H1 (cell line): ENCODE results near the gene PFDN1. TPM values are rescaled to one million over a fixed set of nuclear protein-coding genes. Genes with fewer than 3 reads are reported as not detected.
A peak's percentile ranks its signal among the peaks of the same experiment; 100 is the strongest.

Experiments used
- CTCF ChIA-PET: fragments of 300-600 bp; sonication (Branson Sonifier 250); formaldehyde crosslinking; loops from one replicate; lab custom pipeline; 2021; ENCODE audit not compliant: partially characterized antibody; lab: Charles Lee
- POLR2A ChIA-PET: fragments of 300-600 bp; sonication (Branson Sonifier 250); formaldehyde crosslinking; loops from one replicate; lab custom pipeline; 2021; ENCODE audit warnings: inconsistent platforms; ENCODE audit not compliant: partially characterized antibody; lab: Charles Lee
- DNase-seq, 2 experiments: peaks; one replicate each; pipeline versions ENCODE4 v3.0.0 to v3.0.0-alpha.2; 2010 to 2022; ENCODE audit warnings: low spot score in 2 of 2, low read depth in 1 of 2, mixed read lengths in 1 of 2
- FAIRE-seq: peaks from 2 replicates; lab custom pipeline; 2011; peaks lifted over from hg19 to GRCh38; lab: Jason Lieb, UNC
- H2AFZ ChIP-seq: 2 replicates; pipeline ENCODE4 v1.8.1; 2012; ENCODE audit warnings: low read length, inconsistent platforms
- H2AK5ac ChIP-seq: 2 replicates; pipeline ENCODE4 v1.6.1; 2013; ENCODE audit warnings: low read depth, low read length
- H2BK120ac ChIP-seq: replicated peaks from 2 replicates; pipeline ENCODE3; 2013; ENCODE audit warnings: low read depth, low read length, inconsistent platforms
- H2BK12ac ChIP-seq: 2 replicates; pipeline ENCODE4 v1.6.1; 2013; ENCODE audit warnings: low read depth, low read length
- H2BK15ac ChIP-seq: 2 replicates; pipeline ENCODE4 v1.6.1; 2013; ENCODE audit warnings: low read length
- H2BK20ac ChIP-seq: 2 replicates; pipeline ENCODE4 v1.6.1; 2013; ENCODE audit warnings: low read length
- H2BK5ac ChIP-seq: 2 replicates; pipeline ENCODE4 v1.6.1; 2013; ENCODE audit warnings: low read depth, low read length
- H3K14ac ChIP-seq: 2 replicates; pipeline ENCODE4 v1.6.1; 2013; ENCODE audit warnings: inconsistent platforms; ENCODE audit not compliant: insufficient read length
- H3K18ac ChIP-seq: 2 replicates; pipeline ENCODE4 v1.6.1; 2013; ENCODE audit warnings: low read length; ENCODE audit errors: extremely low read depth
- H3K23ac ChIP-seq: 2 replicates; pipeline ENCODE4 v1.6.1; 2013; ENCODE audit warnings: inconsistent platforms; ENCODE audit not compliant: insufficient read length
- H3K23me2 ChIP-seq: 2 replicates; pipeline ENCODE4 v1.6.1; 2013; ENCODE audit warnings: low read depth, low read length
- H3K27ac ChIP-seq: 2 replicates; pipeline ENCODE4 v1.6.1; 2011; ENCODE audit warnings: low read depth, low read length, inconsistent platforms
- H3K27me3 ChIP-seq, 4 experiments: replicated peaks in 1 of 4; 1 replicate in 1 of 4; 2 replicates in 3 of 4; pipeline versions ENCODE4 v1.6.1 to v1.8.1; 2011 to 2013; ENCODE audit warnings: low read length in 3 of 4, mild to moderate bottlenecking in 3 of 4, inconsistent platforms in 2 of 4, mixed read lengths in 2 of 4, moderate library complexity in 1 of 4; ENCODE audit not compliant: control insufficient read depth in 3 of 4, insufficient read depth in 3 of 4; ENCODE audit errors: extremely low read depth in 1 of 4
- H3K36me3 ChIP-seq, 4 experiments: 2 replicates each; pipeline versions ENCODE4 v1.6.1 to v1.8.1; 2011 to 2013; ENCODE audit warnings: mild to moderate bottlenecking in 4 of 4, low read length in 3 of 4, moderate library complexity in 2 of 4, control low read depth in 1 of 4, inconsistent platforms in 1 of 4; ENCODE audit not compliant: insufficient read depth in 4 of 4, control insufficient read depth in 2 of 4
- H3K4ac ChIP-seq: replicated peaks from 2 replicates; pipeline ENCODE3; 2013; ENCODE audit warnings: low read length, low read depth, mixed read lengths, inconsistent platforms; ENCODE audit not compliant: insufficient read length
- H3K4me1 ChIP-seq, 4 experiments: replicated peaks in 1 of 4; 1 replicate in 1 of 4; 2 replicates in 3 of 4; pipeline versions ENCODE4 v1.6.1 to v1.8.1; 2011 to 2013; ENCODE audit warnings: low read length in 3 of 4, inconsistent platforms in 2 of 4, mixed read lengths in 1 of 4; ENCODE audit not compliant: insufficient read depth in 4 of 4, control insufficient read depth in 3 of 4
- H3K4me2 ChIP-seq, 2 experiments: 2 replicates each; pipeline versions ENCODE4 v1.6.1 to v1.8.1; 2011 to 2013; ENCODE audit warnings: low read depth in 2 of 2, low read length in 2 of 2, control low read depth in 1 of 2, inconsistent platforms in 1 of 2, mild to moderate bottlenecking in 1 of 2; ENCODE audit not compliant: insufficient read depth in 1 of 2
- H3K4me3 ChIP-seq, 4 experiments: fragments of 200-600, 300-600 bp in 1 of 4; sonication (generic), shearing (Covaris generic), sonication (Bioruptor Twin) in 1 of 4; 2 replicates each; pipeline versions ENCODE4 v1.5.1 to v1.8.1; 2011 to 2016; ENCODE audit warnings: low read length in 4 of 4, low read depth in 3 of 4, control low read depth in 2 of 4, inconsistent platforms in 2 of 4, mild to moderate bottlenecking in 2 of 4, mixed read lengths in 1 of 4, moderate library complexity in 1 of 4; ENCODE audit not compliant: insufficient read depth in 2 of 4; ENCODE audit errors: extremely low read depth in 1 of 4
- H3K56ac ChIP-seq: replicated peaks from 2 replicates; pipeline ENCODE3; 2013; ENCODE audit warnings: low read depth, mild to moderate bottlenecking, mixed read lengths, low read length, inconsistent platforms; ENCODE audit not compliant: insufficient read length
- H3K79me1 ChIP-seq: 2 replicates; pipeline ENCODE4 v1.6.1; 2013; ENCODE audit warnings: low read depth, low read length, control low read depth
- H3K79me2 ChIP-seq, 2 experiments: 2 replicates each; pipeline versions ENCODE4 v1.6.1 to v1.8.1; 2012 to 2013; ENCODE audit warnings: low read length in 2 of 2, mild to moderate bottlenecking in 2 of 2, inconsistent platforms in 1 of 2; ENCODE audit not compliant: insufficient read depth in 2 of 2, control insufficient read depth in 1 of 2
- H3K9ac ChIP-seq, 4 experiments: replicated peaks in 1 of 4; 1 replicate in 1 of 4; 2 replicates in 3 of 4; pipeline versions ENCODE4 v1.6.1 to v1.8.1; 2011 to 2013; ENCODE audit warnings: low read depth in 3 of 4, low read length in 3 of 4, control low read depth in 2 of 4, mild to moderate bottlenecking in 2 of 4, moderate library complexity in 2 of 4, inconsistent platforms in 1 of 4; ENCODE audit errors: extremely low read depth in 1 of 4
- H3K9me3 ChIP-seq, 2 experiments: 2 replicates each; pipeline versions ENCODE4 v1.6.1 to v1.8.1; 2012 to 2013; ENCODE audit warnings: mild to moderate bottlenecking in 2 of 2, moderate library complexity in 2 of 2, control low read depth in 1 of 2, inconsistent platforms in 1 of 2, low read depth in 1 of 2, low read length in 1 of 2, mixed read lengths in 1 of 2; ENCODE audit not compliant: insufficient read depth in 2 of 2
- H4K20me1 ChIP-seq, 2 experiments: replicated peaks in 1 of 2; 2 replicates each; pipeline versions ENCODE3 to v1.8.1; 2011 to 2013; ENCODE audit warnings: inconsistent platforms in 2 of 2, low read length in 2 of 2, mild to moderate bottlenecking in 1 of 2; ENCODE audit not compliant: insufficient read depth in 2 of 2, control insufficient read depth in 1 of 2
- H4K5ac ChIP-seq: 2 replicates; pipeline ENCODE4 v1.6.1; 2013; ENCODE audit warnings: low read length, low read depth, mixed read lengths, inconsistent platforms; ENCODE audit not compliant: insufficient read length
- H4K8ac ChIP-seq: 2 replicates; pipeline ENCODE4 v1.8.0; 2013; ENCODE audit warnings: mild to moderate bottlenecking, moderate library complexity, low read length, inconsistent platforms; ENCODE audit not compliant: insufficient read depth; ENCODE audit errors: extremely low read depth
- H4K91ac ChIP-seq: replicated peaks from 2 replicates; pipeline ENCODE3; 2013; ENCODE audit warnings: low read length, mixed read lengths, inconsistent platforms; ENCODE audit not compliant: insufficient read length
- ASH2L ChIP-seq: fragments of 200-600, 300-600 bp; sonication (generic); IDR thresholded peaks from one replicate; pipeline ENCODE4 v1.7.1; 2017; ENCODE audit warnings: low read length
- CHD2 ChIP-seq: IDR thresholded peaks from 2 replicates; pipeline ENCODE4 v1.6.1; 2012; ENCODE audit warnings: low read length, improper control_type of control experiment
- CREB1 ChIP-seq: IDR thresholded peaks from 2 replicates; pipeline ENCODE4 v1.6.1; 2012; ENCODE audit warnings: inconsistent platforms
- EP300 ChIP-seq, 2 experiments: IDR thresholded peaks; 1 replicate in 1 of 2; 2 replicates in 1 of 2; pipeline ENCODE4 v1.6.1; 2011 to 2012; ENCODE audit warnings: low read depth in 2 of 2, low read length in 2 of 2, mild to moderate bottlenecking in 2 of 2, borderline replicate concordance in 1 of 2, inconsistent platforms in 1 of 2, moderate library complexity in 1 of 2
- KDM5A ChIP-seq: fragments of 200-600 bp; IDR thresholded peaks from 2 replicates; pipeline ENCODE4 v1.7.1; 2012; ENCODE audit warnings: mild to moderate bottlenecking, low read length, inconsistent platforms, mixed read lengths
- MAFK ChIP-seq: IDR thresholded peaks from 2 replicates; pipeline ENCODE4 v1.6.1; 2012; ENCODE audit warnings: low read depth, mild to moderate bottlenecking, improper control_type of control experiment, low read length
- RNF2 ChIP-seq: fragments of 200-900, 300-1000 bp; sonication (generic); IDR thresholded peaks from 2 replicates; pipeline ENCODE4 v1.7.1; 2016; ENCODE audit warnings: borderline replicate concordance, low read depth, mild to moderate bottlenecking, antibody characterized with exemption, low read length; ENCODE audit not compliant: poor library complexity, severe bottlenecking; ENCODE audit errors: missing control alignments
- WGBS, 2 experiments: shearing (Covaris generic) in 1 of 2; methylation state at CpG; one replicate each; pipeline versions ENCODE4 v1.1.6 to v1.1.7; 2013 to 2015; ENCODE audit warnings: low lambda C conversion rate in 2 of 2, mixed read lengths in 2 of 2, inconsistent platforms in 1 of 2, low coverage in 1 of 2, missing lambda C conversion rate in 1 of 2; ENCODE audit not compliant: insufficient replicate concordance in 2 of 2, insufficient coverage in 1 of 2, insufficient read length in 1 of 2; ENCODE audit errors: extremely low coverage in 1 of 2, missing lambda C conversion rate in 1 of 2; 5-methylcytosine and 5-hydroxymethylcytosine counted together
- polyA plus RNA-seq, 7 experiments: library from polyadenylated mRNA; depleted of rRNA in 3 of 7; stranded (reverse) in 5 of 7; unstranded in 2 of 7; fragments of >200 nt in 5 of 7; fragments of 200-250 nt in 2 of 7; gene quantifications; 1 replicate in 5 of 7; 2 replicates in 1 of 7; 4 replicates in 1 of 7; pipeline versions ENCODE4 v1.2.1 to v1.2.3, GENCODE V29; 2011 to 2013; ENCODE audit warnings: missing spikeins in 2 of 7, mixed read lengths in 2 of 7
- total RNA-seq: library from RNA; stranded (reverse); fragmentation: NEBNext Ultra II Directional; extraction: Animal tissue kit (Norgen Biotek cat#: 25700); gene quantifications from 2 replicates; pipeline ENCODE4 v1.2.1, GENCODE V29; 2021
- TF ChIP-seq, protein P1 (sequence below), 3 experiments: IDR thresholded peaks; 1 replicate in 2 of 3; 2 replicates in 1 of 3; pipeline versions ENCODE4 v1.5.1 to v1.6.1; 2011; ENCODE audit warnings: low read length in 3 of 3, mild to moderate bottlenecking in 3 of 3, inconsistent platforms in 2 of 3, low read depth in 1 of 3, moderate library complexity in 1 of 3; ENCODE audit not compliant: insufficient read depth in 1 of 3; ENCODE audit errors: control extremely low read depth in 1 of 3

Gene PFDN1
- total and polyA plus RNA-seq, 2 of the 8 experiments (the other 6 are each of a cell fraction or from before 2014, with no cell fraction given), result 53.0 to 89.6 TPM

DNA sequence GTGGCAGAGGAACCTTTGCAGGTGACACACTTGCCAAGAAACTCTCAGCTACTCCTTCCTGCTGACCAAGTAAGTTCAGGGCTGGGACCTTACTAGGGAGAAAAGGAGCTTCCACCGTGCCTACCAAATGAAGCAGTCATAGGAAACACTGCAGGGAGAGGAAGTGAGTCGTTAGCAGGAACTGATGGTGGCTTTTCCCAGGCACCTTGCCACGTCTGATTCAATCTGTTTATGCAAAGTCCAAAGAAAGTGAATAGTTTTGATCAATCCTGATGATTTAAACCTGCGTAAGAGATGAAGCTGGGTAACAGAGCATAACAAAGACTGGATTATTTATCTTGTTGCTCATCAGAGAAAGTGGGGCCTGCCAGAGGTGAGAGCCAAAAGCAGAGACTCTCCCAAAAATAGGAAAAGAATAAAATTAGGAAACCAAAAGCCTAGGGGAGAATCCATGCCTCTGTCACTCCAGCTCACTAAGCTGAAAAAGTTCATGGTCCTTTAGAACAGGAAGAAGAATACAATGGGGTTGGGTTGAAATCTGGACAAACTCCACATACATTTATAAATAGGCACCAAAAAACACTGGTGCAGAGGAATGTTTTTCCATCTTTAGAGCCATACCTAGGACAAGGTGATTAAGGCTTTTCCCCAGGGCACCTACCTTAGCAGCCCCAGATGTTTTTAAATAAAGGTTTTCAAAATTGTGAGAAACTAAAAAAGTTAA is 9.3 kb upstream of the PFDN1 start:
- no peak overlapping the region for H2BK120ac ChIP-seq
- no peaks in the 10 kb centered on the region for H3K9me3 ChIP-seq
- H3K23ac ChIP-seq, result no peak overlapping the region
- no peak overlapping the region; the same call in 1 of the 2 replicates for H2BK5ac ChIP-seq
- H3K27ac ChIP-seq, result no peak overlapping the region
- no peak for TF ChIP-seq EP300 (IDR thresholded peaks at IDR 0.05; ENCODE audit: borderline replicate concordance in 1 of 2, low read depth in 2 of 2, low read length in 2 of 2)
- TF ChIP-seq CHD2, result no peak
- no peak for TF ChIP-seq ASH2L
- no peak for TF ChIP-seq CREB1
- TF ChIP-seq, protein P1, sequence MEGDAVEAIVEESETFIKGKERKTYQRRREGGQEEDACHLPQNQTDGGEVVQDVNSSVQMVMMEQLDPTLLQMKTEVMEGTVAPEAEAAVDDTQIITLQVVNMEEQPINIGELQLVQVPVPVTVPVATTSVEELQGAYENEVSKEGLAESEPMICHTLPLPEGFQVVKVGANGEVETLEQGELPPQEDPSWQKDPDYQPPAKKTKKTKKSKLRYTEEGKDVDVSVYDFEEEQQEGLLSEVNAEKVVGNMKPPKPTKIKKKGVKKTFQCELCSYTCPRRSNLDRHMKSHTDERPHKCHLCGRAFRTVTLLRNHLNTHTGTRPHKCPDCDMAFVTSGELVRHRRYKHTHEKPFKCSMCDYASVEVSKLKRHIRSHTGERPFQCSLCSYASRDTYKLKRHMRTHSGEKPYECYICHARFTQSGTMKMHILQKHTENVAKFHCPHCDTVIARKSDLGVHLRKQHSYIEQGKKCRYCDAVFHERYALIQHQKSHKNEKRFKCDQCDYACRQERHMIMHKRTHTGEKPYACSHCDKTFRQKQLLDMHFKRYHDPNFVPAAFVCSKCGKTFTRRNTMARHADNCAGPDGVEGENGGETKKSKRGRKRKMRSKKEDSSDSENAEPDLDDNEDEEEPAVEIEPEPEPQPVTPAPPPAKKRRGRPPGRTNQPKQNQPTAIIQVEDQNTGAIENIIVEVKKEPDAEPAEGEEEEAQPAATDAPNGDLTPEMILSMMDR (IDR thresholded peaks at IDR 0.05; ENCODE audit: control extremely low read depth in 1 of 3, insufficient read depth in 1 of 3, low read depth in 1 of 3, low read length in 3 of 3), result no peak
- TF ChIP-seq KDM5A, result no peak
- no peak for TF ChIP-seq MAFK
- no peak for TF ChIP-seq RNF2
- peaks cover 0 to 2% (median 0%) of the 10 kb centered on the region in 4 experiments; a peak in 2 of 7 replicates for H3K4me1 ChIP-seq
- FAIRE-seq (no peak), DNase-seq (no peak)
- no peaks in the 10 kb centered on the region for H3K79me2 ChIP-seq
- no peak overlapping the region for H3K4ac ChIP-seq
- 65% methylated on average over 4 of the region's 4 CpGs; no CpG with 5 or more reads in 1 of the 2 experiments for WGBS, 2 experiments
- H2BK15ac ChIP-seq, result no peak overlapping the region
- H4K8ac ChIP-seq, result no peak overlapping the region
- H3K9ac ChIP-seq, result no peak overlapping the region
- H4K5ac ChIP-seq, result no peak overlapping the region
- peak overlapping the region; percentile 91 for H2AFZ ChIP-seq
- no peaks in the 10 kb centered on the region for H3K27me3 ChIP-seq
- no peak overlapping the region for H3K4me2 ChIP-seq
- CTCF ChIA-PET, result interaction anchor here (1.1 to 2.3 kb wide), 6 partner anchors 13 to 70 kb away, joined by 3 to 8 read pairs (median 6); partner anchors contain the start of gene HBEGF
- no peak overlapping the region for H3K56ac ChIP-seq
- peak overlapping the region; percentile 41; the same call in 1 of the 2 replicates for H2BK12ac ChIP-seq
- H3K18ac ChIP-seq, result no peak overlapping the region
- peak overlapping the region; percentile 27; the same call in 1 of the 2 replicates for H2AK5ac ChIP-seq
- H3K36me3 ChIP-seq, result no peaks in the 10 kb centered on the region
- no peak overlapping the region for H3K14ac ChIP-seq
- no peaks in the 10 kb centered on the region for H3K79me1 ChIP-seq
- no peak overlapping the region for H4K91ac ChIP-seq
- no peak overlapping the region for H3K4me3 ChIP-seq
- 0 out of 2 replicates have a peak, but pooled peaks cover 2% of the 10 kb centered on the region for H3K23me2 ChIP-seq
- no peak overlapping the region for H2BK20ac ChIP-seq
- POLR2A ChIA-PET, result interaction anchor here (1.0 to 2.1 kb wide), 3 partner anchors 9 to 34 kb away, joined by 3 to 8 read pairs (median 5); partner anchors contain the start of genes HBEGF and PFDN1
- H4K20me1 ChIP-seq, result no peaks in the 10 kb centered on the region
